Measurements from ENCODE around the gene RYR2. TPM values are rescaled to one million over a fixed set of nuclear protein-coding genes. Genes with fewer than 3 reads are reported as not detected.
A peak's percentile ranks its signal among the peaks of the same experiment; 100 is the strongest.

RYR2 gene
- total RNA-seq, 4 donors from 2014 or later, result 0.20 to 0.60 (median 0.32) TPM

DNA sequence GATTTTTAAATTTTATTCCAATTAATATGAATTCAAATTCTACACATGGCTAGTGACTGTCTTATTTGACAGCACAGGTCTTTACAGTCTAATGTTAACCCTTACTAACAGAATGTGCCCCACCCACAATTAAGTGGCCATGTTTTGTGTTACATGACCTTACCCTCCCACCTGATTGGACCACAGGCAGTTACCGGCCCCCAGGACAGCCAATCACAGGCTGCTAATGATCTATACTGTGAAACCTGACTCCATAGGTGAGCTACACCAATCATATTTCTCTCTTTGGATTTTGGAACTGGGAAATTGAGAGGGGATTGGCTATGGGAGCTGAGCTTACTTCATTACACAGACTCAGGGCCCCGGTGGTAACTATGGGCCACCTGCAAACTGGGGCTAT lies 821.2 kb downstream of the RYR2 start:
- TF ChIP-seq, protein P1, sequence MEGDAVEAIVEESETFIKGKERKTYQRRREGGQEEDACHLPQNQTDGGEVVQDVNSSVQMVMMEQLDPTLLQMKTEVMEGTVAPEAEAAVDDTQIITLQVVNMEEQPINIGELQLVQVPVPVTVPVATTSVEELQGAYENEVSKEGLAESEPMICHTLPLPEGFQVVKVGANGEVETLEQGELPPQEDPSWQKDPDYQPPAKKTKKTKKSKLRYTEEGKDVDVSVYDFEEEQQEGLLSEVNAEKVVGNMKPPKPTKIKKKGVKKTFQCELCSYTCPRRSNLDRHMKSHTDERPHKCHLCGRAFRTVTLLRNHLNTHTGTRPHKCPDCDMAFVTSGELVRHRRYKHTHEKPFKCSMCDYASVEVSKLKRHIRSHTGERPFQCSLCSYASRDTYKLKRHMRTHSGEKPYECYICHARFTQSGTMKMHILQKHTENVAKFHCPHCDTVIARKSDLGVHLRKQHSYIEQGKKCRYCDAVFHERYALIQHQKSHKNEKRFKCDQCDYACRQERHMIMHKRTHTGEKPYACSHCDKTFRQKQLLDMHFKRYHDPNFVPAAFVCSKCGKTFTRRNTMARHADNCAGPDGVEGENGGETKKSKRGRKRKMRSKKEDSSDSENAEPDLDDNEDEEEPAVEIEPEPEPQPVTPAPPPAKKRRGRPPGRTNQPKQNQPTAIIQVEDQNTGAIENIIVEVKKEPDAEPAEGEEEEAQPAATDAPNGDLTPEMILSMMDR (IDR thresholded peaks at IDR 0.05), result no peak
- TF ChIP-seq EP300 (IDR thresholded peaks at IDR 0.05) (no peak), POLR2A (IDR thresholded peaks at IDR 0.05) (no peak)
- Histone ChIP-seq H3K4me1 (peaks cover 0 to 6% (median 0%) of the 10 kb centered on the region in 4 donors), H3K9me3 (no peaks in the 10 kb centered on the region), H3K36me3 (no peaks in the 10 kb centered on the region), H3K27ac (no peak overlapping the region), H3K27me3 (no peaks in the 10 kb centered on the region), H3K4me3 (no peak overlapping the region)
- DNase-seq (ENCODE audit: low spot score in 2 of 2), result no peak
- WGBS, 2 donors, result 81 to 86% methylated on average over 2 of the region's 2 CpGs

DNA sequence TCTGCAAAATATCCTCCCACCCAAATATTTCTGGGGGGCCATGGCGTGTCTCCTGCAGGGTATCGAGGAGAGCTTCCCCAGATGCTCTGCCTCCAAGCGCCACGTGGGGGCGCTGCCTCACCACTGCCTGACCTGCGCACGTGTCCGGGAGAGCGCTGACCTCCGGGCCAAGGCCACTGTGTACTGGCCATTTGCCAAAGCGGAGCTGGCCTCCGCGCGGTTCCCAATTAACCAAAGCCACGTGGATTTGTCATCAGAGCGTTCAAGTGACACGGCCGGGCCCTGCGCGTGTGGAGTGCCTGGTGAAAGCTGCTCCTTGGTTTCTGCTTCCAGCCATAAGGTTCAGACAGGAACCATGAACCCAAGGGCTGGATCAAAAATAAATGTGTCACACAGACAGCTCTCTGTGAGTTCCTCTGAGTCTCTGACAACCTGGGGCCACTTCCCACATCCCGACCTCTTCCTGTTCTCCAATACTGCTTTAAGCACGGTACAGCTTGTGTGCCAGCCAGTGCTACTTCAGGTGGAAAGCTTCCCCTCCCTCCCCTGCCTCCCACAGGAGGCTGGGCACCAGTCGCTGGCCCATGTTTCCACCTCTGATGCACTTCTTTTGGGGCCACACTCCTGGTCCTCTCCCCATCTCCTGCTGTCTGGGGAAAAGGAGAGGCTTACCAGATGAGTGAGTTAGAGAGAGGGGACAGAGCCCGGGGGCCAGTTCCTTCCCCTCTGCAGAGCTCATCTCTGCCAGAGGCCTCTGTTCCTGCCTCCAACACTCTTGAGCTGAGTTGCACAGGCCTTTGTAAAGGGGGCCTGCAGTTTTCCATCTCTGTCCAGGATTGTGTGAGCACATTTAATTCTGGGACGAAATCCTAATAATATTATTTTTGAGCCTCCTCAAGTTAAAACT lies 822.6 kb downstream of the RYR2 start:
- Histone ChIP-seq H3K9me3 (no peaks in the 10 kb centered on the region), H3K27ac (no peak overlapping the region), H3K27me3 (no peaks in the 10 kb centered on the region), H3K36me3 (no peaks in the 10 kb centered on the region), H3K4me3 (no peak overlapping the region), H3K4me1 (peaks cover 0 to 6% (median 0%) of the 10 kb centered on the region in 4 donors)
- 17% methylated on average over 15 to 25 of the region's 25 CpGs for WGBS, 2 donors
- peak in 1 of 2 donors; percentile 17 for DNase-seq (ENCODE audit: low spot score in 2 of 2)
- TF ChIP-seq EP300 (IDR thresholded peaks at IDR 0.05), result no peak
- no peak for TF ChIP-seq POLR2A (IDR thresholded peaks at IDR 0.05)
- TF ChIP-seq, protein P1 (IDR thresholded peaks at IDR 0.05), result peak; percentile 46 to 70 (median 57)

DNA sequence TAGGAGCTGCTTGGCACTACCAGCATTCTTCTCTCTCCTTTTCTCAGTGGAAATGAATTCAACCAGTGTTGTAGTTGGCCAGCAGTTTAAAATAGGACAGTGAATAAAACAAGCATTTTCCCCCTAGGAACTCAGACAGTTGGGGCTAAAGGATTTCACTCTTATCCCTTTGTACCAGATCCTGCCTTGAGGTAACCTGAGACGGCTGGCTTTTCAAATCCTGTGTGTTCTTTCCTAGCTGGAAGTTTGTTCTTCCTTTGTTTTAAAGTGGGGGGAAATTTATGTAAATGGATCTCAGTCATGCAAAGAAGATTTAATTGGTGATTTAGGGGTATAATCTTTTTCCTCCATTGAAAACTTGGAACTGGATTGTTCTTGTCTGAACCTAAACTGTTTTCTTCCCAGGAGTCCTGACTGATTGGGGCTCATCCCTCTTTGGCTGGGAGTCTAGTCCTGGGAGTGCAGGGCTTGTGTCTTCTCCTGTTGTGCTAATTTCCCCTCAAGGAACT lies 825.5 kb downstream of the RYR2 start:
- H3K36me3 ChIP-seq, result no peaks in the 10 kb centered on the region
- TF ChIP-seq EP300 (IDR thresholded peaks at IDR 0.05), result no peak
- TF ChIP-seq, protein P1 (IDR thresholded peaks at IDR 0.05), result no peak
- TF ChIP-seq POLR2A (IDR thresholded peaks at IDR 0.05), result no peak
- 54 to 63% methylated on average over 1 of the region's 1 CpG for WGBS, 2 donors
- H3K27me3 ChIP-seq, result no peaks in the 10 kb centered on the region
- H3K9me3 ChIP-seq, result no peaks in the 10 kb centered on the region
- H3K4me3 ChIP-seq, result no peak overlapping the region
- DNase-seq (ENCODE audit: low spot score in 2 of 2), result no peak
- H3K4me1 ChIP-seq, result peaks cover 0 to 6% (median 0%) of the 10 kb centered on the region in 4 donors
- H3K27ac ChIP-seq, result no peak overlapping the region

DNA sequence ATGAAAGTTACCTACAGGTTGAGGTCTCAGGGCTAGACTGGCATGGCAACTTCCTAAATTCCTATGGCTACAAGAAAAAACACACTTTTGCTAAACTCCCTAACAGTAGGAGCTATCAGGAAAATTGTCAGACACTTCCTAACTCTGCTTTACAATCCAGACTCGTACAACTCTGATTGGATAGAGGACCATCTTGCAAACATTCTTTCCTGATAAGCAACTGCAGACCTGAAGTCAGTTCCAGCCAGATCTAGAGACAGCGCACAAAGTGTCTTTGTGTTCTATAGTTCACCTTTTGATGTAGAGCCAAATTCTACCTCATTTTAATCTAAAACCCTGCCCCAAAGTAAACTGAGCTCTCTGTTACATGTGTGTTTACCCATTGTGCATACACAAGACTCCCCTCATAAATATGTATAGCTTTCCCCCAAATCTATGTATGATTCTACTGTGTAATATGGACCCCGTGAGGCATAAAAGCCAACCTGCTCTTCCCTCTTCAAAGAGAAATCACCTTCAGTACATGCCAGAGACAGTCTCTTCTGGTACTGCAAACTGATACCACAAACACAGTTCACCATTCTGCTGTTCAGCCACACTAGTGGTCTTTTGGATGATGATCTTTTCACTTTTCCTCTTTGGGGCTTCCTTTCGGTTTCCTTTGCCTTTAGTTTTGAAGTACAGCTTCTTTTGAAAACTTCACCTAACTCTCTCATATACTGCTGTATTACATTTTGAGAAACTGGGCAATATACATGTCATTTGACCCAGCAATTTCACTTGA lies 827.0 kb downstream of the RYR2 start:
- 70 to 79% methylated on average over 4 of the region's 4 CpGs for WGBS, 2 donors
- H3K4me3 ChIP-seq, result no peak overlapping the region
- no peak overlapping the region for H3K27ac ChIP-seq
- H3K9me3 ChIP-seq, result no peaks in the 10 kb centered on the region
- no peak for DNase-seq (ENCODE audit: low spot score in 2 of 2)
- no peaks in the 10 kb centered on the region for H3K27me3 ChIP-seq
- H3K4me1 ChIP-seq, result peaks cover 0 to 6% (median 0%) of the 10 kb centered on the region in 4 donors
- TF ChIP-seq POLR2A (IDR thresholded peaks at IDR 0.05) (no peak), EP300 (IDR thresholded peaks at IDR 0.05) (no peak)
- TF ChIP-seq, protein P1 (IDR thresholded peaks at IDR 0.05), result no peak
- no peaks in the 10 kb centered on the region for H3K36me3 ChIP-seq

All from tibial nerve (tissue), 4 donors.